HepG2 (cell line): ENCODE results near the gene GALK2. TPM values are rescaled to one million over a fixed set of nuclear protein-coding genes. Genes with fewer than 3 reads are reported as not detected.

ENCODE experiments used
- ATF1 ChIP-seq: IDR thresholded peaks from 2 replicates; pipeline ENCODE4 v1.6.1; 2016; ENCODE audit warnings: mild to moderate bottlenecking, control low read depth
- CEBPZ ChIP-seq: IDR thresholded peaks from 2 replicates; pipeline ENCODE4 v1.6.1; 2012; ENCODE audit warnings: low read length, improper control_type of control experiment
- DMAP1 ChIP-seq: IDR thresholded peaks from 2 replicates; pipeline ENCODE4 v1.6.1; 2016
- HIVEP1 ChIP-seq: sonication (generic); formaldehyde crosslinking; IDR thresholded peaks from 2 replicates; pipeline ENCODE4 v1.4.0; 2020; ENCODE audit warnings: mild to moderate bottlenecking, missing genetic modification reagents
- HNRNPL ChIP-seq: fragments of 200-400 bp; formaldehyde crosslinking; IDR thresholded peaks from 2 replicates; pipeline ENCODE4 v1.6.1; 2017; ENCODE audit warnings: mild to moderate bottlenecking, low read depth, low read length
- HNRNPLL ChIP-seq: fragments of 200-400 bp; formaldehyde crosslinking; IDR thresholded peaks from 2 replicates; pipeline ENCODE4 v1.6.1; 2017; ENCODE audit warnings: mild to moderate bottlenecking, low read depth, low read length; ENCODE audit not compliant: poor library complexity, severe bottlenecking
- KDM2A ChIP-seq: sonication (generic); formaldehyde crosslinking; IDR thresholded peaks from 2 replicates; pipeline ENCODE4 v1.4.0; 2020; ENCODE audit warnings: low read depth, missing genetic modification reagents, borderline replicate concordance
- MTA1 ChIP-seq: sonication (generic); formaldehyde crosslinking; IDR thresholded peaks from 2 replicates; pipeline ENCODE4 v1.4.0; 2020; ENCODE audit warnings: missing genetic modification reagents, mild to moderate bottlenecking, borderline replicate concordance
- NR2F2 ChIP-seq: IDR thresholded peaks from 2 replicates; pipeline ENCODE4 v1.6.1; 2012; ENCODE audit warnings: low read depth, inconsistent platforms, borderline replicate concordance
- PLSCR1 ChIP-seq: sonication (generic); formaldehyde crosslinking; IDR thresholded peaks from 2 replicates; pipeline ENCODE4 v1.5.0; 2020; ENCODE audit warnings: missing genetic modification reagents, mild to moderate bottlenecking, borderline replicate concordance
- RBFOX2 ChIP-seq: fragments of 200-400 bp; formaldehyde crosslinking; IDR thresholded peaks from 2 replicates; pipeline ENCODE4 v1.6.1; 2017; ENCODE audit warnings: low read depth, mild to moderate bottlenecking, low read length
- SRSF9 ChIP-seq: fragments of 200-400 bp; formaldehyde crosslinking; IDR thresholded peaks from 2 replicates; pipeline ENCODE4 v1.6.1; 2018; ENCODE audit warnings: borderline replicate concordance, mild to moderate bottlenecking, low read depth, low read length; ENCODE audit not compliant: insufficient read depth, poor library complexity, severe bottlenecking
- TAF15 ChIP-seq: fragments of 200-400 bp; formaldehyde crosslinking; IDR thresholded peaks from one replicate; pipeline ENCODE4 v1.6.1; 2018; ENCODE audit warnings: mild to moderate bottlenecking, low read depth, low read length; ENCODE audit not compliant: poor library complexity, severe bottlenecking
- ZC3H13 ChIP-seq: sonication (generic); formaldehyde crosslinking; IDR thresholded peaks from 2 replicates; pipeline ENCODE4 v1.8.1; 2023; ENCODE audit warnings: mild to moderate bottlenecking, missing genetic modification reagents, moderate library complexity
- ZNF10 ChIP-seq: sonication (generic); formaldehyde crosslinking; IDR thresholded peaks from 2 replicates; pipeline ENCODE4 v1.4.0; 2020; ENCODE audit warnings: mild to moderate bottlenecking, low read depth, missing genetic modification reagents, borderline replicate concordance
- ZNF12 ChIP-seq: sonication (generic); formaldehyde crosslinking; IDR thresholded peaks from 2 replicates; pipeline ENCODE4 v1.5.0; 2020; ENCODE audit warnings: missing genetic modification reagents
- ZNF124 ChIP-seq: sonication (generic); formaldehyde crosslinking; IDR thresholded peaks from 2 replicates; pipeline ENCODE4 v1.4.0; 2020; ENCODE audit warnings: missing genetic modification reagents
- ZNF317 ChIP-seq: sonication (generic); formaldehyde crosslinking; IDR thresholded peaks from 2 replicates; pipeline ENCODE4 v1.5.0; 2020; ENCODE audit warnings: mild to moderate bottlenecking, missing genetic modification reagents
- ZNF512 ChIP-seq: sonication (generic); formaldehyde crosslinking; IDR thresholded peaks from 2 replicates; pipeline ENCODE4 v1.4.0; 2020; ENCODE audit warnings: mild to moderate bottlenecking, missing genetic modification reagents
- ZNF556 ChIP-seq: sonication (generic); formaldehyde crosslinking; IDR thresholded peaks from 2 replicates; pipeline ENCODE4 v1.4.0; 2020; ENCODE audit warnings: mild to moderate bottlenecking, missing genetic modification reagents, borderline replicate concordance
- ZNF746 ChIP-seq: sonication (generic); formaldehyde crosslinking; IDR thresholded peaks from 2 replicates; pipeline ENCODE4 v1.8.0; 2022; ENCODE audit warnings: mild to moderate bottlenecking, missing genetic modification reagents
- ZNF766 ChIP-seq: sonication (generic); formaldehyde crosslinking; IDR thresholded peaks from 2 replicates; pipeline ENCODE4 v1.5.0; 2020; ENCODE audit warnings: missing genetic modification reagents, borderline replicate concordance
- ZNF891 ChIP-seq: sonication (generic); formaldehyde crosslinking; IDR thresholded peaks from 2 replicates; pipeline ENCODE4 v1.5.0; 2020; ENCODE audit warnings: mild to moderate bottlenecking, missing genetic modification reagents
- polyA plus RNA-seq, 8 experiments: library from polyadenylated mRNA; depleted of rRNA in 3 of 8; stranded (reverse) in 7 of 8; unstranded in 1 of 8; fragments of >200 nt; fragmentation: Illumina TruSeq in 4 of 8; extraction: Trizol in 4 of 8; gene quantifications; 2 replicates each; pipeline versions ENCODE4 v1.2.1 to v1.2.3, GENCODE V29; 2011 to 2016; ENCODE audit warnings: low read depth in 4 of 8, missing spikeins in 1 of 8, mixed read lengths in 1 of 8; ENCODE audit not compliant: insufficient read depth in 1 of 8
- total RNA-seq, 5 experiments: library from RNA; depleted of rRNA; stranded (reverse); fragments of >200 nt; fragmentation: Illumina TruSeq; extraction: Trizol; gene quantifications; 2 replicates each; pipeline ENCODE4 v1.2.3, GENCODE V29; 2016; ENCODE audit warnings: low read depth in 1 of 5

Gene GALK2
- total and polyA plus RNA-seq, 2 of the 13 experiments (the other 11 are each of a cell fraction or from before 2014, with no cell fraction given), result 17.6 to 32.8 TPM

GRCh38 chr15:49169880-49170597 lies at the start of gene GALK2 (continued):
- TF ChIP-seq ZNF512 (0 out of 2 replicates have a peak, but pooled peaks have one; percentile 55), KDM2A (peak; percentile 48; the same call in 1 of the 2 replicates), ZNF891 (CRISPR knock-in tag) (peak; percentile 77; the same call in 1 of the 2 replicates), RBFOX2 (peak; percentile 54; the same call in 1 of the 2 replicates), ZNF124 (CRISPR knock-in tag) (no peak), ZNF556 (peak; percentile 89), ZNF317 (CRISPR knock-in tag) (peak; percentile 71), CEBPZ (no peak), MTA1 (CRISPR knock-in tag) (peak; percentile 73; the same call in 1 of the 2 replicates), NR2F2 (no peak), HNRNPLL (peak; percentile 68), ZNF746 (CRISPR knock-in tag) (0 out of 2 replicates have a peak, but pooled peaks have one; percentile 41), ZNF12 (peak; percentile 80), HIVEP1 (CRISPR knock-in tag) (peak; percentile 81), ATF1 (peak; percentile 71; the same call in 1 of the 2 replicates), DMAP1 (peak; percentile 87; the same call in 1 of the 2 replicates), ZNF766 (peak; percentile 63; the same call in 1 of the 2 replicates), TAF15 (no peak), ZC3H13 (CRISPR knock-in tag) (no peak), HNRNPL (no peak), ZNF10 (CRISPR knock-in tag) (no peak), PLSCR1 (CRISPR knock-in tag) (no peak), SRSF9 (no peak)
